Gastrocnemius medialis (tissue), 4 donors: ENCODE data around the gene ALK.

Experiments used
- CTCF ChIP-seq, 5 experiments: fragments of 450-650 bp in 3 of 5; fragments of 200-600 bp in 2 of 5; sonication (generic) in 2 of 5; IDR thresholded peaks in 4 of 5; conservative IDR thresholded peaks in 1 of 5; 1 replicate in 4 of 5; 2 replicates in 1 of 5; pipeline ENCODE4 v1.5.1; 2016 to 2019; ENCODE audit warnings: antibody characterized with exemption in 5 of 5, mild to moderate bottlenecking in 3 of 5, moderate library complexity in 3 of 5
- POLR2A ChIP-seq, 2 donors: fragments of 450-650 bp; IDR thresholded peaks; one replicate each; pipeline ENCODE4 v1.6.1; 2017; ENCODE audit warnings: antibody characterized with exemption in 2 of 2, mild to moderate bottlenecking in 2 of 2, moderate library complexity in 2 of 2

- TF ChIP-seq CTCF (IDR thresholded peaks at IDR 0.05 in 4 of 5, conservative IDR thresholded peaks at IDR 0.05 in 1 of 5) (no peak), POLR2A (IDR thresholded peaks at IDR 0.05) (no peak)
These were observed 300.5 kb downstream of the ALK start for GRCh38 chr2:29620890-29621289.
